Skeletal muscle cell (primary cell): ENCODE data around the gene ARHGAP22.

Experiments
- DNase-seq: peaks from one replicate; pipeline ENCODE4 v3.0.0-alpha.2; 2010; ENCODE audit warnings: low read depth
- H3K4me3 ChIP-seq: 2 replicates; pipeline ENCODE4 v1.5.1; 2011; ENCODE audit warnings: low read depth, mild to moderate bottlenecking, control low read depth, low read length, moderate library complexity

Gene ARHGAP22

DNA sequence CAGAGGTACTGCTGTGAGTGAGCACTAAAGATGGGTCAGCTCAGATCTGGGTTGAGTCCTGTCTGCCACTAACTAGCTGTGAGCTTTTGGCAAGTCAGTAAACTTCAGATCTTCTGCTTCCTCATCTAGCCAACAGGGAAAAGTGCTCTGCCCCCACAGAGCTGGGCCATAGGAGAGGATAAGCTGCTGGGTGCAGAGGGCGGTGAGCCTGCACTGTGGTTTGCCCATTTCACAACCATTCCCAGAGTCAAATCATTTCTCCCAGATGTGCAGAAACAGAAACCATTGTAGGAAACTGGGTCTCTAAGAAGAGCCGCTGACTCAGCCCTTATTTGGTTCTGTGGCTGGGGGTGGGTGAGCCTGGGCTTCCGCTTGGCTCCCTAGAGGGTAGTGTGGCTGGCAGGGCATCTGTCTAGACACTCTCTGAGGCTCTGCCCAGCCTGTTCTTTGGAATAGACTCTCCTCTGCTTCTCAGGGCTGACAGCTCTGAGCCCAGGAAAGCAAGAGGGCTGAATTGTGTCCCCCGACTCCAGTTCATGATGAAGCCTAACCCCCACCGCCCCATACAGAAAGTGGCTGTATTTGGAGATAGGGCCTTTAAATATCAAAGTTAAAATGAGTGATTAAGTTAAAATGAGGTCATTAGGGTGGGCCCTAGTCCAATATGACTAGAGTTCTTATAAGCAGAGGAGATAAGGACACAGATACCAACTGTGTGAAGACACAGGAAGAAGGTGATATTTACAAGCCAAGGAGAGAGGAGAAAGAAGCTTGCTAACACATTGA, 29.5 kb upstream of the ARHGAP22 start:
- H3K4me3 ChIP-seq = no peak overlapping the region
- peak; percentile 88 for DNase-seq

DNA sequence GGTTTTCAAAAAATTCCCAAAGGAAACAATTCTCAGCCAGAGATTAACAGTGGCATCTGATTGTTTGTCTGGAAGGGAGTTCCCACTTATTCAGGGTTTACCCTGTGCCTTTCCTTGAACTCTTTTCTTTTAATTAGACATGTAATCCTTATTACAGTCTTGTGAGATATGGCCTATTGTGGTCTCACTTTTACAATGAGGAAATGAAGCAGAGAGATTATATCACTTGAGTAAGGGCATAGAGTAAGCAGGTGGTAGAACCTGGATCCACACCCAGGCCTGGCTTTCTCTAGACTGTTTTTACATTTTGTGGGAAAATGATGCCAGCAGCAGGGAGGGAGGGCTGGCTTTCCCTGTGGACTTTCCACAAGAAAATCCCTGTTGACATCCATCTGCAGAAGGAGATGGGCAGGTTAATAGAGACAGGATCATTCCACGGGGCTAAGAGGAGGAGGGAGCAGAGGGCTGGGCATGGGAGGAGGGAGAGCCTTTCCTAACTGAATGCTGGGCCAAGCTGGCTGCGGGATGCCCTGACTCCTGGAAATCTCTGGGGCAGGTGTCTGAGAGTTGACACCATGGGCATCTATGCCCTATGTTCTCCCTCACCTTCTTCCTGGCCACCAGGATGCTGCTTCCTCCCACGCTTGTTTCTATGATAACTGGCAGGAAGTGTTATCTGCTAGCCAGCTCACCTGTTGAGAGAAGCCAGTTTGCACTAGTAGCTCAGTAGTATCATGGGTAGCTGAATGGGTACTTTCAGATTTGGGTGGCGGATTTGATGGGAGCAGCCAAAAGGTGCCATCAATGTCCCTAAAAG, 28.7 kb upstream of the ARHGAP22 start:
- no peak overlapping the region for H3K4me3 ChIP-seq
- no peak for DNase-seq

DNA sequence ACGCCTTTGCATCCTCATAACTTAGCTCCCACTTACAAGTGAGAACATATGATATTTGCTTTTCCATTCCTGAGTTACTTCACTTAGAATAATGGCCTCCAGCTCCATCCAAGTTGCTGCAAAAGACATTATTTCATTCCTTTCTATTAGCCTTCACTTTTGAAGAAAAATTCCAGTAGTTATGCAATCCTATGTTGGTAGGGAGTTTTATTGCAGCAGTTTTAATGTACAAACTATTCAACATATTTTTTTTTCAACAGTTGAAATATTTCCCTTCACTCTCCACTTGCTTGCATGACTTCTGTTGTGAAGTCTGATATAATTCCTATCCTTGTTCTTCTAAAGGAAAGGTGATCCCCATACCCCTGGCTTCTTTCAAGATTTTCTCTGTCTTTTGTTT, 27.3 kb upstream of the ARHGAP22 start:
- no peak overlapping the region for H3K4me3 ChIP-seq
- no peak for DNase-seq

DNA sequence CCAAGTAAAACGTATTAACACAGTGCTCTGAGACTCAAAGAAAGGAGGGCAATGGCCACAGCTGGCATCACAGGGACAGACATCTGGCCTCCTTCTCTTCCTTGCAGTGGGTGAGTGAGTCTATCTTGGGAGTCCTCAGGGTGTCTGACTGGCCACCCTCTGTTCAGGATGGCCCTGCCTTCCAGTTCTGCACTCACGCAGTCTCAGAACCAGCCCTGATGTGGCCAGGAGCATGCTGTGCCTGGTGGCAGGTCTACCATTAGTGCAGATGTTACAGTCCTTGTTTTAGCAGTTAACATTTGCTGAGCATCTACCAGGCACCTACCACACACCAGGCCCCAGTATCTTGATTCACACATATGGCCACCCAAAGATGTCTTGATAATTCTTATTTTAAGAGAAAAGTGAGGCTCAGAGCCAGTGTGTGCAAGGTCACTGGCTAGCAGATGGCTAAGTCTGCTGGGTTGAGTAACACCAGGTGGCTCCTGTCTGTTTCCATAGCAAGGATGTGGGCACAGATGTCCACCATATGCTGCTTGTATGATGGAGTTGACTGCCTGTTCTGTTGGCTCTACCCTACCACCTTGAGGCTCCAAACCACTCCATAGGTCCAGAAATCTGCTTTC, 23.2 kb upstream of the ARHGAP22 start:
- H3K4me3 ChIP-seq = no peak overlapping the region
- DNase-seq = no peak

- no peak overlapping the region for H3K4me3 ChIP-seq
- DNase-seq = no peak
These were observed 22.3 kb upstream of the ARHGAP22 start for GRCh38 chr10:48626986-48627731.

- DNase-seq = no peak
These were observed 21.6 kb upstream of the ARHGAP22 start for GRCh38 chr10:48626447-48626846.

GRCh38 chr10:48625826-48626134, 20.9 kb upstream of the ARHGAP22 start:
- no peak for DNase-seq

More at GRCh38 chr10:48626447-48626846, 21.6 kb upstream of the ARHGAP22 start:
- no peak overlapping the region for H3K4me3 ChIP-seq

DNA sequence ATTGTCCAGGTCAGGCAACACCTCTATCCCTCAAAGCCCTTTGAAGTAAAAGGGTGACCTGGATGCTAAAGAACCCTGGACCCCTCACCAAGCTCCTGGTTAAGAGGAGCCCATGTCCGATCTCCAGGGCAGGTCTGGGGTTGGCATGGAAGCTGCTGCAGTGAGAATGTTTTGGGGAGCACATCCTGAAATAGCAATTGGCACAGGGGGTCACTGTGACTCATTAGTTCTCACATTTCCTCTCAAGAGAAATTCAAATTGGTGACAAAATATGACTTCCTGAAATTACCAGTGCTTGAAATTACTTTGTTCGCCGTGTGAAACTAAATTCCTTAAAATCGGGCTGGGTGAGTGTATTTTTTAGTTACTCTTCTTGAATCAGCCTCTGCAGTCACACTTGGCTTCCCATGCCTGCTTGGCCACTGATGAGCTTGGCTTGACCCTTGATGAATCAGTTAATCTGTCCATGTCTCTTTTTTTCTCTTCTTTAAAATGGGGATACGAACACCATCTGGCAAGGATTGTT, 18.8 kb upstream of the ARHGAP22 start:
- no peak overlapping the region for H3K4me3 ChIP-seq

More at GRCh38 chr10:48625826-48626134, 20.9 kb upstream of the ARHGAP22 start:
- no peak overlapping the region for H3K4me3 ChIP-seq

DNA sequence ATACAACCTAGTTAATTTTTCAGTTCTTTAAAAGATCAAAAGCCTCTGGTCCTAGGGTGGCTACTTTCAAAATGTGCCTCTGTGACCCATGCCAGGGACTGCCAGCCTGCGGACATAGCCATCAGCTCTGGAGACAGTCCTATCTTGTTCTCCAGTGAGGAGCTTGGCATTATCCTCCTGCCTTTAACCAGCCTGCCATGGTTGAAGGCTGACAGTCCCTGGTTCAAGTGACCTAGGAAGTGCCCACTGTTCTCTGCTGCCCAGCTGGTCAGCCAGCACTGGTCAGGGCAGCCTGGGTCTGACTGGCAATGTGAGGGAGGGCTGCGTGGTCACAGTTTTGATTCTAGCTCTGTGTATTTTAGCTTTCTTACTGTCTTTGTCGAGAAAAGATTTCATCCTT, 18.1 kb upstream of the ARHGAP22 start:
- no peak overlapping the region for H3K4me3 ChIP-seq
- no peak for DNase-seq

More for the DNA sequence above, 18.8 kb upstream of the ARHGAP22 start:
- no peak for DNase-seq

GRCh38 chr10:48620719-48621118, 15.8 kb upstream of the ARHGAP22 start:
- no peak for DNase-seq
- no peak overlapping the region for H3K4me3 ChIP-seq

DNA sequence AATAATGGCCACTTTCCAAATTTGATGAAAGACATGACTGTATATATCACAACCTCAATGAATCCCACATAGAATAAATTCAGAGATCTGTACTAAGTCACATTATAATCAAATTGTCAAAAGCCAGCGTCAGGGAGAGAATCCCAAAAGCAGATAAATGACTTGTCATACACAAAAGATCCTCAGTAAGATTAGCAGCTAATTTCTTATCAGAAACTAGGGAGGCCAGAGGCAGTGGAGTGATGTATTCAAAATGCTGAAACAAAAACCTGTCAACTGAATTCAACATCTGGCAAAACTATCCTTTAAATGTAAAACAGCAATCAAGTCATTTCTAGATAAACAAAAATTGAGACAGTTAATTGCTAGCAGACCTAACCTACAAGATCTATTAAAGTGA, 11.6 kb upstream of the ARHGAP22 start:
- no peak for DNase-seq
- H3K4me3 ChIP-seq = no peak overlapping the region

GRCh38 chr10:48614481-48615390, 9.9 kb upstream of the ARHGAP22 start:
- DNase-seq = no peak
- H3K4me3 ChIP-seq = no peak overlapping the region

DNA sequence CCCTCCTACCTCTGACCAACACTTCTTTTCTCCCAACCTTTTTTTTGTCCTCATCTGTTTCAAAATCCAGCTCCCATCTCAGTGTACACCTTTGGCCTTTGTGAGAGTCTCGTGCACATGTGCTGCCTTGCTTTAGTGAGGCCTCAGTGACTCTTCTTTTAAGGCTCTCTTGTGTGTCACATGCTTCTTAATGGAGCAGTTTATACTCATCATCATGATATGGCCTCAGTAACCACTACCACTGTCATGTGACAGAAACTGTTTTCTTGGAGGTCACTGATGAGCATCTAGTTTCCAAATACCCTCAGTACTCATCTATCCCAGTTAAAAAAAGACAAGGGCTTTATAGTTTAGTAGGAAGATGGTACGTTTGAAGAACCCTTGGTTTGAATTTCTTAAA, 8.1 kb upstream of the ARHGAP22 start:
- H3K4me3 ChIP-seq = no peak overlapping the region
- no peak for DNase-seq

GRCh38 chr10:48612236-48612943, 7.5 kb upstream of the ARHGAP22 start:
- DNase-seq = no peak
- H3K4me3 ChIP-seq = no peak overlapping the region

DNA sequence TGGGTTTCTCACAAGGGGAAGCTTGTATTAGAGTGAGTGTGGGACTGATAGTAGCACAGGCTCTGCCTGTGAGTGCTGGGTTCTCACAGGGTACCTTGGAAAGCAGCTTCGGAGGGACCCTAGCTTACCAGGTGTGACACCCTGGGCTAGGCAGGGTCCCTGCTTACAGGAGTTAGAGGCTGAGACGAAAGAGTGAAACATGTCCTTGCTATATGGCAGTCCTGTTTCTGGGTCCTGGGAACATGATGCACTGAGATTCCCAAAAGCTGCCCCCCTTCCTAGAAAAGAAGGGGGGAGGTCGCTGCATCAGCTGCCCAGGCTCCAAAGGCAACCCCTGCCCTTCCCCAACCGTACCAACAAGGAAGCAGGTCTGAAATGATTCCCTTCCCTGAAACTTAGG, 6.3 kb upstream of the ARHGAP22 start:
- no peak overlapping the region for H3K4me3 ChIP-seq
- no peak for DNase-seq

- no peak overlapping the region for H3K4me3 ChIP-seq
- DNase-seq = no peak
These were observed 5.8 kb upstream of the ARHGAP22 start for GRCh38 chr10:48610585-48611093.

DNA sequence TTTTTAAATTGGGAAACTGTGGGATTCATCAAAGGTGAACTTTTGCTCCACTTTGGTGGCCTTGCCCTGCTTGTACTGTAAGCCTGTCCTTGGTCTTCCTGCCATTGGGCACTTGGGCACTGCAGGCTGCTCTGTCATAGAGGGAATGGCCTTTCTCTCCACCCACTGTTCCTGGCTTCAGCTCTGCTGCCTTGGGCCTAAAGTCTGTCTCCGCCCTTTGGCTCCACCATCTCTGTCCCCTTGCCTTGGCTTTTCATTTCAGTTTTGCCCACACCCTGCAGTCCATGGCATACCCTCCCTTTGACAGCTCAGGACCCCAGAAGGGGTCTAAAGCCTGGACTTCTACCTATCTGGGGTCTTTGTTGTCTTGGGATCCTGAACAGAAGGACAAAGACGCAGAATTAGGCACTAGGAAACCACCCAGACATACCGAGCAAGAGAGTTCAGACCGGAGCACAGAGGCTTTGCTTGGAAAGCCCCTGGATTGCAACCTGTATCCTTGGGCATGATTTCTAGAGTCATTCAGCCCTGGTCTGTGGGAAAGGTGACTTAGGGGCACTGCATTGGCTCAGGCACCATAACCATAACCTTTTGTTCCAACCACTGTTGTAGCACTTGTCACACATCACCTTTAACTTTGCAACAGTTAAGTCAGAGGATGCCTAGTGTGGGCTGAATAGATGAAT, 5.2 kb upstream of the ARHGAP22 start:
- no peak overlapping the region for H3K4me3 ChIP-seq
- DNase-seq = no peak
